ENCODE data around the gene GCGR. TPM values are rescaled to one million over a fixed set of nuclear protein-coding genes. Genes with fewer than 3 reads are reported as not detected.
A peak's percentile ranks its signal among the peaks of the same experiment; 100 is the strongest.

GCGR gene
- total and polyA plus RNA-seq, 2 of the 13 experiments (the other 11 are each of a cell fraction or from before 2014, with no cell fraction given): 0.04 to 0.13 TPM

- TF ChIP-seq HOXA3 (CRISPR knock-in tag; IDR thresholded peaks at IDR 0.05) (peak; percentile 55; the same call in 1 of the 2 replicates), ZNF704 (CRISPR knock-in tag; IDR thresholded peaks at IDR 0.05; ENCODE audit: borderline replicate concordance) (no peak), NFAT5 (CRISPR knock-in tag; IDR thresholded peaks at IDR 0.05) (peak; percentile 80), ZNF562 (CRISPR knock-in tag; IDR thresholded peaks at IDR 0.05; ENCODE audit: borderline replicate concordance) (no peak), ZNF564 (CRISPR knock-in tag; IDR thresholded peaks at IDR 0.05) (peak; percentile 51; the same call in 1 of the 2 replicates), MIER3 (CRISPR knock-in tag; IDR thresholded peaks at IDR 0.05; ENCODE audit: borderline replicate concordance) (peak; percentile 21; the same call in 1 of the 2 replicates), ZC3H13 (CRISPR knock-in tag; IDR thresholded peaks at IDR 0.05) (no peak), KLF12 (CRISPR knock-in tag; IDR thresholded peaks at IDR 0.05; ENCODE audit: borderline replicate concordance) (no peak), BCL3 (CRISPR knock-in tag; IDR thresholded peaks at IDR 0.05) (0 out of 2 replicates have a peak, but pooled peaks have one; percentile 30), ZNF780A (CRISPR knock-in tag; IDR thresholded peaks at IDR 0.05) (no peak), ZNF577 (CRISPR knock-in tag; IDR thresholded peaks at IDR 0.05; ENCODE audit: borderline replicate concordance, low read depth) (no peak), XRCC5 (optimal IDR thresholded peaks at IDR 0.05; ENCODE audit: low read length) (peak; percentile 91), HNRNPK (IDR thresholded peaks at IDR 0.05; ENCODE audit: low read depth, low read length, poor library complexity, severe bottlenecking) (no peak), SOX5 (CRISPR knock-in tag; IDR thresholded peaks at IDR 0.05; ENCODE audit: borderline replicate concordance) (peak; percentile 59), ZSCAN22 (CRISPR knock-in tag; IDR thresholded peaks at IDR 0.05) (no peak), SRSF1 (optimal IDR thresholded peaks at IDR 0.05; ENCODE audit: low read depth, low read length) (peak; percentile 87), ZNF383 (CRISPR knock-in tag; IDR thresholded peaks at IDR 0.05; ENCODE audit: borderline replicate concordance) (no peak), ZMYM3 (CRISPR knock-in tag; IDR thresholded peaks at IDR 0.05) (peak; percentile 77), ZNF775 (CRISPR knock-in tag; IDR thresholded peaks at IDR 0.05; ENCODE audit: borderline replicate concordance) (no peak), MYC (CRISPR knock-in tag; IDR thresholded peaks at IDR 0.05; ENCODE audit: borderline replicate concordance) (peak; percentile 64; the same call in 1 of the 2 replicates), FOXK1 (CRISPR knock-in tag; IDR thresholded peaks at IDR 0.05; ENCODE audit: borderline replicate concordance, low read depth) (peak; percentile 64; the same call in 1 of the 2 replicates)
These were observed 17.8 kb downstream of the GCGR start (continued) for GRCh38 chr17:81821603-81822311.

All from HepG2 (cell line).